SK-N-SH (cell line): Measurements from ENCODE around the gene HDGF. TPM values are rescaled to one million over a fixed set of nuclear protein-coding genes. Genes with fewer than 3 reads are reported as not detected.

Experiments used
- CTCF ChIA-PET: fragments of 300-600, 350-600 bp; formaldehyde crosslinking; extraction: SDS; loops from one replicate; lab custom pipeline; 2021; lab: Yijun Ruan, JAX
- POLR2A ChIA-PET: fragments of 350-600 bp; sonication (Branson Sonifier 250); formaldehyde crosslinking; extraction: SDS; loops from one replicate; lab custom pipeline; 2020; ENCODE audit warnings: antibody characterized with exemption, inconsistent platforms; lab: Yijun Ruan, JAX
- DNase-seq: peaks from one replicate; pipeline ENCODE4 v3.0.0; 2012
- H2AFZ ChIP-seq: fragments of 200-600 bp; sonication (generic); 2 replicates; pipeline ENCODE4 v1.8.1; 2016; ENCODE audit warnings: antibody characterized with exemption, mild to moderate bottlenecking, low read depth
- H3F3A ChIP-seq: fragments of 200-600 bp; sonication (generic); replicated peaks from 2 replicates; pipeline ENCODE3; 2016; ENCODE audit warnings: antibody characterized with exemption, mild to moderate bottlenecking; ENCODE audit not compliant: insufficient read depth
- H3K27ac ChIP-seq, 2 experiments: fragments of 200-500 bp in 1 of 2; fragments of 200-600 bp in 1 of 2; sonication (Bioruptor generic) in 1 of 2; sonication (generic), shearing (Covaris generic) in 1 of 2; 2 replicates each; pipeline versions ENCODE4 v1.5.1 to v1.6.1; 2014 to 2016; ENCODE audit warnings: low read depth in 2 of 2, inconsistent platforms in 1 of 2, low read length in 1 of 2, mild to moderate bottlenecking in 1 of 2, mixed read lengths in 1 of 2
- H3K27me3 ChIP-seq: fragments of 200-600 bp; sonication (generic), shearing (Covaris generic); 2 replicates; pipeline ENCODE4 v1.6.1; 2016; ENCODE audit warnings: mixed run types; ENCODE audit not compliant: insufficient read depth
- H3K36me3 ChIP-seq, 2 experiments: fragments of 200-500 bp in 1 of 2; fragments of 200-600 bp in 1 of 2; sonication (Bioruptor generic) in 1 of 2; sonication (generic) in 1 of 2; replicated peaks in 1 of 2; 2 replicates each; pipeline versions ENCODE3 to v1.5.1; 2014 to 2016; ENCODE audit warnings: low read length in 1 of 2, mild to moderate bottlenecking in 1 of 2; ENCODE audit not compliant: insufficient read depth in 2 of 2, control insufficient read depth in 1 of 2
- H3K4me1 ChIP-seq, 2 experiments: fragments of 200-500 bp in 1 of 2; fragments of 200-600 bp in 1 of 2; sonication (Bioruptor generic) in 1 of 2; sonication (generic), shearing (Covaris generic) in 1 of 2; 2 replicates each; pipeline versions ENCODE4 v1.5.1 to v1.6.1; 2014 to 2016; ENCODE audit warnings: low read depth in 1 of 2, low read length in 1 of 2, mixed run types in 1 of 2; ENCODE audit not compliant: insufficient read depth in 2 of 2, control insufficient read depth in 1 of 2
- H3K4me2 ChIP-seq: fragments of 200-600 bp; sonication (generic), shearing (Covaris generic); 2 replicates; pipeline ENCODE4 v1.6.1; 2017; ENCODE audit warnings: mixed run types
- H3K4me3 ChIP-seq, 2 experiments: fragments of 200-500 bp in 1 of 2; fragments of 200-600 bp in 1 of 2; sonication (Bioruptor generic) in 1 of 2; sonication (generic), shearing (Covaris generic) in 1 of 2; 2 replicates each; pipeline versions ENCODE4 v1.5.1 to v1.8.1; 2014 to 2016; ENCODE audit warnings: low read depth in 2 of 2, inconsistent platforms in 1 of 2, low read length in 1 of 2, mild to moderate bottlenecking in 1 of 2, mixed read lengths in 1 of 2, moderate library complexity in 1 of 2
- H3K79me2 ChIP-seq: fragments of 200-600 bp; sonication (generic); 2 replicates; pipeline ENCODE4 v1.8.1; 2017; ENCODE audit warnings: mild to moderate bottlenecking; ENCODE audit not compliant: insufficient read depth
- H3K9ac ChIP-seq: fragments of 200-600 bp; sonication (generic); 2 replicates; pipeline ENCODE4 v1.6.1; 2017; ENCODE audit warnings: mixed run types
- H3K9me2 ChIP-seq: fragments of 200-600 bp; sonication (generic); 2 replicates; pipeline ENCODE4 v1.6.1; 2017; ENCODE audit warnings: mixed run types
- H3K9me3 ChIP-seq: fragments of 200-600 bp; sonication (generic); 2 replicates; pipeline ENCODE4 v1.6.1; 2017; ENCODE audit warnings: mixed run types, mild to moderate bottlenecking, moderate library complexity
- H4K20me1 ChIP-seq: fragments of 200-600 bp; sonication (generic); 2 replicates; pipeline ENCODE4 v1.6.1; 2017; ENCODE audit warnings: mild to moderate bottlenecking, mixed run types; ENCODE audit not compliant: insufficient read depth
- CHD2 ChIP-seq: fragments of 150-350 bp; IDR thresholded peaks from 2 replicates; pipeline ENCODE4 v1.6.1; 2018; ENCODE audit warnings: low read length; ENCODE audit not compliant: partially characterized antibody
- EP300 ChIP-seq, 2 experiments: IDR thresholded peaks; 2 replicates each; pipeline versions ENCODE4 v1.4.0 to v1.6.1; 2012; ENCODE audit warnings: borderline replicate concordance in 1 of 2, low read depth in 1 of 2, low read length in 1 of 2
- FOXJ3 ChIP-seq: sonication (generic); formaldehyde crosslinking; IDR thresholded peaks from 2 replicates; pipeline ENCODE4 v1.5.1; 2020; ENCODE audit warnings: mild to moderate bottlenecking, missing genetic modification reagents
- GABPA ChIP-seq: IDR thresholded peaks from 2 replicates; pipeline ENCODE4 v1.4.0; 2012; ENCODE audit warnings: low read depth, mild to moderate bottlenecking
- MEF2A ChIP-seq: IDR thresholded peaks from 2 replicates; pipeline ENCODE4 v1.4.0; 2012; ENCODE audit warnings: low read depth, borderline replicate concordance
- POLR2AphosphoS5 ChIP-seq: IDR thresholded peaks from 2 replicates; pipeline ENCODE4 v1.6.1; 2012; ENCODE audit warnings: low read depth, low read length
- RAD21 ChIP-seq: IDR thresholded peaks from 2 replicates; pipeline ENCODE4 v1.6.1; 2012; ENCODE audit warnings: mild to moderate bottlenecking, low read length
- RCOR1 ChIP-seq: fragments of 150-350 bp; IDR thresholded peaks from 2 replicates; pipeline ENCODE4 v1.6.1; 2017; ENCODE audit warnings: antibody characterized with exemption, low read length
- TCF12 ChIP-seq: IDR thresholded peaks from 2 replicates; pipeline ENCODE4 v1.4.0; 2012
- TEAD4 ChIP-seq: IDR thresholded peaks from 2 replicates; pipeline ENCODE4 v1.4.0; 2012; ENCODE audit warnings: mild to moderate bottlenecking, borderline replicate concordance; ENCODE audit not compliant: insufficient read depth
- WGBS: methylation state at CpG from one replicate; pipeline ENCODE4 v1.1.6; 2017; ENCODE audit warnings: low lambda C conversion rate; 5-methylcytosine and 5-hydroxymethylcytosine counted together
- polyA plus RNA-seq, 3 experiments: library from polyadenylated mRNA; depleted of rRNA; stranded (reverse); fragments of >200 nt; gene quantifications; 2 replicates each; pipeline ENCODE4 v1.2.3, GENCODE V29; 2012
- TF ChIP-seq, protein P1 (sequence below): fragments of 150-350 bp; IDR thresholded peaks from 2 replicates; pipeline ENCODE4 v1.6.1; 2017; ENCODE audit warnings: antibody characterized with exemption, low read length, low read depth, borderline replicate concordance

The HDGF gene
- polyA plus RNA-seq, 1 of the 3 experiments (the other 2 are of a cell fraction): 152 TPM

DNA sequence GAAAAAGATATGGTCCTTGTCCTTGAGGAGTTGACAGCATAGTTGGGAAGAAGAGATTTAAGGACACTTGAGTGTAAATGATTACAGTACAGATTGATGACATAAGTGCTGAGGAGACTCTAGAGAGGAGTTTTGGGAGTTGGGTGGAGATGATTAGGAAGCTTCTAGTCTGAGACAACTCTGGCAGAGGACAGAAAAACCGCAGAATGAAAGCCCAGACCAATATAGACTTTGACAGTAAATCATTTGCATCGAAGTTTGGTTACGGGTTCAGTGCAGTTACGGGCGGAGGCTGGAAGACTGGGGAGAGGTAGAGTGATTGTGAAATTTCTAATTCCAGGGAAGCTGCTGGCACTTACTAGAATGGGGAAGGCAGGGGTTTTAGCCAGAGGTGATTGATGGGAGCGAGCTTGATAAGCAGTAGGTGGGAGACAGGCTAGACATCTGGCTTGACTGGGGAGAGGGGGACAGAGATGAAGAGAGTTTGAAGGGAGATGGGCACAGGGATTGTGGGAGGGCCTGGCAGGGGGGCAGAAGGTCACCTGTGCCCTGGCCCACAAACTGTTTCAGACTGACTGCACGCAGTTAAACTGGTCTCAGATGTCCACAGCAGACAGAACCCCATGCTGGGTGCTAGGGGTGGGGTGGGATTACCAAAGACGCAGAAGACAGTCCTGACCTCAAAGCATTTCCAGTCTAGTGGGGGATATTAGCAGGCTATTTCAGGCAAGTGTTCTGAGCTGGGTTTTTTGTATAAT is 45.0 kb upstream of the HDGF start:
- TF ChIP-seq, protein P1, sequence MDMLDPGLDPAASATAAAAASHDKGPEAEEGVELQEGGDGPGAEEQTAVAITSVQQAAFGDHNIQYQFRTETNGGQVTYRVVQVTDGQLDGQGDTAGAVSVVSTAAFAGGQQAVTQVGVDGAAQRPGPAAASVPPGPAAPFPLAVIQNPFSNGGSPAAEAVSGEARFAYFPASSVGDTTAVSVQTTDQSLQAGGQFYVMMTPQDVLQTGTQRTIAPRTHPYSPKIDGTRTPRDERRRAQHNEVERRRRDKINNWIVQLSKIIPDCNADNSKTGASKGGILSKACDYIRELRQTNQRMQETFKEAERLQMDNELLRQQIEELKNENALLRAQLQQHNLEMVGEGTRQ: no peak
- TF ChIP-seq EP300 (IDR thresholded peaks at IDR 0.05; ENCODE audit: borderline replicate concordance in 1 of 2, low read depth in 1 of 2, low read length in 1 of 2): peak in 1 of 2 experiments; percentile 41; a peak in 1 of 4 replicates
- DNase-seq: peak; percentile 26
- Histone ChIP-seq H3K27me3 (no peaks in the 10 kb centered on the region), H3K79me2 (no peaks in the 10 kb centered on the region), H3F3A (peaks cover 26% of the 10 kb centered on the region), H3K9me3 (no peaks in the 10 kb centered on the region), H3K9ac (no peak overlapping the region), H2AFZ (no peak overlapping the region), H3K27ac (peak overlapping the region in 1 of 2 experiments; percentile 85; a peak in 2 of 4 replicates), H4K20me1 (peaks cover 33% of the 10 kb centered on the region), H3K4me2 (no peak overlapping the region), H3K4me3 (no peak overlapping the region), H3K9me2 (no peaks in the 10 kb centered on the region), H3K36me3 (peaks cover 51 to 83% of the 10 kb centered on the region in 2 experiments), H3K4me1 (peaks cover 12 to 51% of the 10 kb centered on the region in 2 experiments)
- CTCF ChIA-PET: interaction anchor here (0.6 to 16.9 kb wide), 36 partner anchors 8 to 148 kb away, joined by 3 to 566 read pairs (median 5); partner anchors contain the start of genes HDGF, INSRR, ISG20L2 and METTL25B
- POLR2A ChIA-PET: interaction anchor here (0.9 to 2.9 kb wide), 4 partner anchors 24 to 66 kb away, joined by 3 to 16 read pairs (median 8); partner anchors contain the start of genes INSRR and NTRK1
- 88% methylated on average over 8 of the region's 8 CpGs for WGBS

DNA sequence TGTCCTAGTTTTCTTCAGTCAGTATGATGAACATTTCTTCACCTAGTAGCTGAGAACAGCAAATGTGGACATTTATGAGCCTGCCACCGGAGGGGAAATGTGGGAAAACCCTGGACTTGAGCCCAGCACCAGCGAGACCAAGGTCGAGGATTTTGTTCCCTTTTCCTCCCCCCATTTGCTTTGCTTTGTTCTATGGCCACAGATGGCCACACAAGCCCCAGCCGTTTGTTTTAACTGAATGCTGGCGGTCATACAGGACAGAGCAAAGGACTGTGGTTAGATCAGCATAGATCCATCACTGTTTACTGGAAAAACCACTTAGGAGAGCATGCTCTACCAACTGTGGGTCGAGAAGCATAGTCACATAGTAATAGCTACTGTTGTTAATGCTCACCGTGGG is 44.3 kb upstream of the HDGF start:
- DNase-seq: no peak
- WGBS: 53% methylated on average over 7 of the region's 7 CpGs
- Histone ChIP-seq H2AFZ (no peak overlapping the region), H3K9ac (no peak overlapping the region), H3K9me2 (no peaks in the 10 kb centered on the region), H3K4me1 (peaks cover 5 to 44% of the 10 kb centered on the region in 2 experiments), H3F3A (peaks cover 20% of the 10 kb centered on the region), H3K4me3 (no peak overlapping the region), H3K36me3 (peaks cover 56 to 88% of the 10 kb centered on the region in 2 experiments), H3K9me3 (no peaks in the 10 kb centered on the region), H3K4me2 (no peak overlapping the region), H4K20me1 (peaks cover 26% of the 10 kb centered on the region), H3K27ac (peak overlapping the region in 1 of 2 experiments; percentile 85; a peak in 2 of 4 replicates), H3K79me2 (no peaks in the 10 kb centered on the region), H3K27me3 (no peaks in the 10 kb centered on the region)
- ChIA-PET POLR2A (interaction anchor here (1.5 to 2.9 kb wide), 3 partner anchors 23 to 64 kb away, joined by 5 to 16 read pairs (median 12); partner anchors contain the start of genes INSRR and NTRK1), CTCF (interaction anchor here (1.2 to 16.9 kb wide), 18 partner anchors 13 to 132 kb away, joined by 3 to 566 read pairs (median 8); partner anchors contain the start of genes INSRR, ISG20L2, METTL25B and MRPL24)
- TF ChIP-seq RAD21 (no peak), RCOR1 (no peak), MEF2A (no peak), EP300 (IDR thresholded peaks at IDR 0.05; ENCODE audit: borderline replicate concordance in 1 of 2, low read depth in 1 of 2, low read length in 1 of 2) (no peak), TCF12 (no peak), POLR2AphosphoS5 (no peak), GABPA (no peak), TEAD4 (no peak), CHD2 (no peak), FOXJ3 (CRISPR knock-in tag) (no peak)
